ENCODE data around the gene FGF5.
"Not testable (repeated sequence)": the region's sequence is repeated elsewhere in the genome, so short reads cannot be mapped to it uniquely, and the experiment has no call there.

The FGF5 gene

DNA sequence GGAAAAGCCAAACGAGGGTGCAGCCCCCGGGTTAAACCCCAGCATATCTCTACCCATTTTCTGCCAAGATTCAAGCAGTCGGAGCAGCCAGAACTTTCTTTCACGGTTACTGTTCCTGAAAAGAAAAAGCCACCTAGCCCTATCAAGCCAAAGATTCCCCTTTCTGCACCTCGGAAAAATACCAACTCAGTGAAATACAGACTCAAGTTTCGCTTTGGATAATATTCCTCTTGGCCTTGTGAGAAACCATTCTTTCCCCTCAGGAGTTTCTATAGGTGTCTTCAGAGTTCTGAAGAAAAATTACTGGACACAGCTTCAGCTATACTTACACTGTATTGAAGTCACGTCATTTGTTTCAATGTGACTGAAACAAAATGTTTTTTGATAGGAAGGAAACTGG, 20.0 kb downstream of the FGF5 start:
- Histone ChIP-seq H3K4me3 (ENCODE audit: low read length in 2 of 2) (no peak overlapping the region), H3K36me3 (ENCODE audit: control insufficient read depth in 2 of 2, insufficient read depth in 2 of 2, low read length in 2 of 2) (no peaks in the 10 kb centered on the region), H3K9me3 (ENCODE audit: control insufficient read depth in 2 of 2, low read length in 2 of 2) (no peaks in the 10 kb centered on the region), H3K27ac (ENCODE audit: low read depth in 2 of 2, low read length in 2 of 2) (no peak overlapping the region), H3K4me1 (ENCODE audit: control insufficient read depth in 2 of 2, insufficient read depth in 2 of 2, low read length in 2 of 2) (no peaks in the 10 kb centered on the region), H3K9ac (ENCODE audit: low read depth in 1 of 2, low read length in 2 of 2) (no peak overlapping the region), H3K27me3 (ENCODE audit: control insufficient read depth in 2 of 2, insufficient read depth in 2 of 2, low read length in 2 of 2) (no peaks in the 10 kb centered on the region)

DNA sequence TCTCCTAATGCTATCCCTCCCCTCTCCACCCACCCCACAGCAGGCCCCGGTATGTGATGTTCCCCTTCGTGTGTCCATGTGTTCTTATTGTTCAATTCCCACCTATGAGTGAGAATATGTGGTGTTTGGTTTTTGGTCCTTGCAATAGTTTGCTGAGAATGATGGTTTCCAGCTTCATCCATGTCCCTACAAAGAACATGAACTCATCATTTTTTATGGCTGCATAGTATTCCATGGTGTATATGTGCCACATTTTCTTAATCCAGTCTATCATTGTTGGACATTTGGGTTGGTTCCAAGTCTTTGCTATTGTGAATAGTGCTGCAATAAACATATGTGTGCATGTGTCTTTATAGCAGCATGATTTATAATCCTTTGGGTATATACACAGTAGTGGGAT, 24.2 kb downstream of the FGF5 start:
- H3K27me3 ChIP-seq (ENCODE audit: control insufficient read depth in 2 of 2, insufficient read depth in 2 of 2, low read length in 2 of 2); H3K36me3 ChIP-seq (ENCODE audit: control insufficient read depth in 2 of 2, insufficient read depth in 2 of 2, low read length in 2 of 2); H3K27ac ChIP-seq (ENCODE audit: low read depth in 2 of 2, low read length in 2 of 2); H3K9ac ChIP-seq (ENCODE audit: low read depth in 1 of 2, low read length in 2 of 2); H3K4me1 ChIP-seq (ENCODE audit: control insufficient read depth in 2 of 2, insufficient read depth in 2 of 2, low read length in 2 of 2); H3K9me3 ChIP-seq (ENCODE audit: control insufficient read depth in 2 of 2, low read length in 2 of 2); H3K4me3 ChIP-seq (ENCODE audit: low read length in 2 of 2): not testable (repeated sequence)

DNA sequence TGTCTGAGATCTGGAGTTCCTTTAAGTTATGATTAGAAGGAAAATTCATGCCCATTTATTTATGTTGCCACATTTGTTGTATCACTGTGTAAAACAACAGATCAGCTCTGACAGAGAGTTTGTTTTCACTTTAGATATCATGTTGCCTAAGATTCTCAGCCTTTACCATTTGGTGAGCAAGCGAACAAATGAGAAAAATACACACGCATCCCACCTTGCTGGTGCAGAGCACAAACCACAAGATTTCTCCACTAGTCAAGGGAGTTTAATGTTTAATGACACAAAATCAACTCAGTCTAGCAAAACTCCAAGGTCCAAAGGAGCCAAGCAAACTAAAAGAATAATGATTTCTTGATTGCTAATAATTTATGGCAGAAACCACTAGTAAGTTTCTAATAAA, 27.7 kb downstream of the FGF5 start:
- Histone ChIP-seq H3K27ac (ENCODE audit: low read depth in 2 of 2, low read length in 2 of 2) (no peak overlapping the region), H3K36me3 (ENCODE audit: control insufficient read depth in 2 of 2, insufficient read depth in 2 of 2, low read length in 2 of 2) (no peaks in the 10 kb centered on the region), H3K27me3 (ENCODE audit: control insufficient read depth in 2 of 2, insufficient read depth in 2 of 2, low read length in 2 of 2) (no peaks in the 10 kb centered on the region), H3K4me3 (ENCODE audit: low read length in 2 of 2) (no peak overlapping the region), H3K4me1 (ENCODE audit: control insufficient read depth in 2 of 2, insufficient read depth in 2 of 2, low read length in 2 of 2) (no peaks in the 10 kb centered on the region), H3K9ac (ENCODE audit: low read depth in 1 of 2, low read length in 2 of 2) (no peak overlapping the region), H3K9me3 (ENCODE audit: control insufficient read depth in 2 of 2, low read length in 2 of 2) (no peaks in the 10 kb centered on the region)

DNA sequence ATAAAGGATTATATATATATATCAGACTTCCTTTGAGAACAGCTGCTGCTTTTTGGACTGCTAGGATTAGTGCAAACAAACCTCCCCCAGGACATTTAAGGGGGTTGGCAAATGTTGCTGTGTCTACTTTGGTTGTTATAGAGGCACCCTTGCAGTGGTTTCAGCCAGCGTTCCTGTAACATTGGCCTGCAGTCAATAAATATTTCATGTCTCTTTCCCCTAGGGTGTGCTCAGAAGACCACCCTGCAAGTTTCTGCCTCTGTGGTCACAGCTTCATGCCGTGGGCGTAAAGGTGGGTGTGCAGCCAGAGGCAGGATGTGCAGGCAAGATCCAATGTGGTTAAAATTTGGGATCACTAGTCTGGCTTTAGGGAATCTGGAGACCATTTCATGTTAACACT, 28.9 kb downstream of the FGF5 start:
- H3K4me1 ChIP-seq (ENCODE audit: control insufficient read depth in 2 of 2, insufficient read depth in 2 of 2, low read length in 2 of 2) = no peaks in the 10 kb centered on the region

DNA sequence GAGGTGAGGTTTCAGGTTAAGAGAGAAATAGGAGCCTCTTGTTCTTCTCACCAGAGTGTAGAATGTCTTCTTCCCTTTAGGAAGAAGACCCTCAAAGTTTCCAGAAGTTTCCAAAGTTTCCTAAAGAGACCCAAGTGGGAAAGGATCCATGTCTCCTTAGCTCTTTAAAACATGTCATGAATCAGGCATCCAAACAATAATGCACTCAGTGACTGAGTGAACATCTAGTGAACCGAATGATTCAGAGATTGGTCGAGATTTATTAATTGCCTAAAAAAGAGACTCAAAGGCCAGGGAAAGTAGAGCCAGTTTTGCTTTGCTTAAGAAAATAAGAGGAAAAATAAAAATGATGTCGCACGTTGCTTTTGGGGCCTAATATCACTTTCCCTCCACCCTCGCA, 29.4 kb downstream of the FGF5 start:
- Histone ChIP-seq H3K9me3 (ENCODE audit: control insufficient read depth in 2 of 2, low read length in 2 of 2) (no peaks in the 10 kb centered on the region), H3K27me3 (ENCODE audit: control insufficient read depth in 2 of 2, insufficient read depth in 2 of 2, low read length in 2 of 2) (no peaks in the 10 kb centered on the region), H3K27ac (ENCODE audit: low read depth in 2 of 2, low read length in 2 of 2) (no peak overlapping the region), H3K36me3 (ENCODE audit: control insufficient read depth in 2 of 2, insufficient read depth in 2 of 2, low read length in 2 of 2) (no peaks in the 10 kb centered on the region), H3K4me3 (ENCODE audit: low read length in 2 of 2) (no peak overlapping the region), H3K4me1 (ENCODE audit: control insufficient read depth in 2 of 2, insufficient read depth in 2 of 2, low read length in 2 of 2) (no peaks in the 10 kb centered on the region), H3K9ac (ENCODE audit: low read depth in 1 of 2, low read length in 2 of 2) (no peak overlapping the region)

More for the DNA sequence above, 28.9 kb downstream of the FGF5 start:
- no peaks in the 10 kb centered on the region for H3K36me3 ChIP-seq (ENCODE audit: control insufficient read depth in 2 of 2, insufficient read depth in 2 of 2, low read length in 2 of 2)
- H3K9me3 ChIP-seq (ENCODE audit: control insufficient read depth in 2 of 2, low read length in 2 of 2) = no peaks in the 10 kb centered on the region
- no peaks in the 10 kb centered on the region for H3K27me3 ChIP-seq (ENCODE audit: control insufficient read depth in 2 of 2, insufficient read depth in 2 of 2, low read length in 2 of 2)
- no peak overlapping the region for H3K4me3 ChIP-seq (ENCODE audit: low read length in 2 of 2)
- no peak overlapping the region for H3K9ac ChIP-seq (ENCODE audit: low read depth in 1 of 2, low read length in 2 of 2)
- H3K27ac ChIP-seq (ENCODE audit: low read depth in 2 of 2, low read length in 2 of 2) = no peak overlapping the region

DNA sequence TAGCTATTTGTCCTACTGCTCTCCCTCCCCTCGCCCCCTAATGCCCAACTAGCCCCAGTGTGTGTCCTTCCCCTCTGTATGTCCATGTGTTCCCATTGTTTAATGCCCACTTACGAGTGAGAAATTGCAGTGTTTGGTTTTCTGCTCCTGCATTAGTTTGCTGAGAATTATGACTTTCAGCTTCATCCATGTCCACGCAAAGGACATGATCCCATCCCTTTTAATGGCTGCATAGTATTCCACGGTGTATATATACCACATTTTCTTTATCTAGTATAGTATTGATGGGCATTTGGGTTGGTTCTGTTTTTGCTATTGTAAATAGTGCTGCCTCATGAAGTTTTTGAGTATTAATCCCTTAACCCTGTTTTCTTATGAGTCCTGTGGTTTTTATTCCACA, 35.4 kb downstream of the FGF5 start:
- H3K27ac ChIP-seq (ENCODE audit: low read depth in 2 of 2, low read length in 2 of 2) = no peak overlapping the region
- H3K4me3 ChIP-seq (ENCODE audit: low read length in 2 of 2) = no peak overlapping the region
- H3K9me3 ChIP-seq (ENCODE audit: control insufficient read depth in 2 of 2, low read length in 2 of 2) = no peaks in the 10 kb centered on the region
- H3K36me3 ChIP-seq (ENCODE audit: control insufficient read depth in 2 of 2, insufficient read depth in 2 of 2, low read length in 2 of 2) = no peaks in the 10 kb centered on the region
- H3K27me3 ChIP-seq (ENCODE audit: control insufficient read depth in 2 of 2, insufficient read depth in 2 of 2, low read length in 2 of 2) = no peaks in the 10 kb centered on the region
- H3K4me1 ChIP-seq (ENCODE audit: control insufficient read depth in 2 of 2, insufficient read depth in 2 of 2, low read length in 2 of 2) = no peaks in the 10 kb centered on the region
- H3K9ac ChIP-seq (ENCODE audit: low read depth in 1 of 2, low read length in 2 of 2) = no peak overlapping the region

DNA sequence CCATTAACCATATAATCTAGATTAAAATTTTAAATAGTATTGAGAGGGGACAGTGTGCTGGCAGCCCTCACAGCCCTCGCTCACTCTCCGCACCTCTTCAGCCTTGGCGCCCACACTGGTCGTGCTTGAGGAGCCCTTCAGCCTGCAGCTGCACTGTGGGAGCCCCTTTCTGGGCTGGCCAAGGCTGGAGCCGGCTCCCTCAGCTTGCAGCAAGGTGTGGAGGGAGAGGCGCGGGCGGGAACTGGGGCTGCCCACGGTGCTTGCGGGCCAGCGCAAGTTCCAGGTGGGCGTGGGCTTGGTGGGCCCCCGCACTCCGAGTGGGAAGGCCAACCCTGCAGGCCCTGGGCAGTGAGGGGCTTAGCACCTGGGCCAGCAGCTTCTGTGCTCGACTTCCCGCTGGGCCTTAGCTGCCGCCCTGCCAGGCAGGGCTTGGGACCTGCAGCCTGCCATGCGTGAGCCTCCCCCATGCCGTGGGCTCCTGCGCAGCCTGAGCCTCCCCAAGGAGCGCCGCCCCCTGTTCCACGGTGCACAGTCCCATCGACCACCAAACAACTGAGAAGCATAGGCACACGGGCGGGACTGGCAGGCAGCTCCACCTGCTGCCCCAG, 36.3 kb downstream of the FGF5 start:
- Histone ChIP-seq H3K9ac (ENCODE audit: low read depth in 1 of 2, low read length in 2 of 2) (no peak overlapping the region), H3K4me1 (ENCODE audit: control insufficient read depth in 2 of 2, insufficient read depth in 2 of 2, low read length in 2 of 2) (no peaks in the 10 kb centered on the region), H3K9me3 (ENCODE audit: control insufficient read depth in 2 of 2, low read length in 2 of 2) (no peaks in the 10 kb centered on the region), H3K4me3 (ENCODE audit: low read length in 2 of 2) (no peak overlapping the region), H3K27me3 (ENCODE audit: control insufficient read depth in 2 of 2, insufficient read depth in 2 of 2, low read length in 2 of 2) (peaks cover 0 to 3% of the 10 kb centered on the region in 2 donors), H3K36me3 (ENCODE audit: control insufficient read depth in 2 of 2, insufficient read depth in 2 of 2, low read length in 2 of 2) (no peaks in the 10 kb centered on the region), H3K27ac (ENCODE audit: low read depth in 2 of 2, low read length in 2 of 2) (no peak overlapping the region)

DNA sequence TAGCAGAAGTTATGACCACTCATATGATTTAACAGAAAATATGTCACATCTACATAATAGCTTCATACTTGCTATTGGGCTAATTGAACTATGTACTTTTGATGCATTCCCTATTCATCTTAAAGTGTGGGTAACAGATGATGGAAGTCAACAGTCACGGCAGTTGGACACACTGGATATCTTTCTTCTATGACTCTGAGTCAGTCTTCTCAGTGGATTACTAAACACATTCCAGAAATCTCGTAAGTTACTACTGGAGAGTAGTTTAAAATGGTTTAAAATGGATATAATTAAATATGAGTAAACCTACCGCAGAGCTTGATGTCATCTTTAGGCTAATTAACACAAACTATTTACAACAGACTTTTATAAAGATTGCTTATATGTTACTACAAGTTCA, 39.0 kb downstream of the FGF5 start:
- Histone ChIP-seq H3K36me3 (ENCODE audit: control insufficient read depth in 2 of 2, insufficient read depth in 2 of 2, low read length in 2 of 2) (no peaks in the 10 kb centered on the region), H3K9me3 (ENCODE audit: control insufficient read depth in 2 of 2, low read length in 2 of 2) (no peaks in the 10 kb centered on the region), H3K4me3 (ENCODE audit: low read length in 2 of 2) (no peak overlapping the region), H3K9ac (ENCODE audit: low read depth in 1 of 2, low read length in 2 of 2) (no peak overlapping the region), H3K4me1 (ENCODE audit: control insufficient read depth in 2 of 2, insufficient read depth in 2 of 2, low read length in 2 of 2) (no peaks in the 10 kb centered on the region), H3K27ac (ENCODE audit: low read depth in 2 of 2, low read length in 2 of 2) (no peak overlapping the region), H3K27me3 (ENCODE audit: control insufficient read depth in 2 of 2, insufficient read depth in 2 of 2, low read length in 2 of 2) (peaks cover 0 to 4% of the 10 kb centered on the region in 2 donors)

DNA sequence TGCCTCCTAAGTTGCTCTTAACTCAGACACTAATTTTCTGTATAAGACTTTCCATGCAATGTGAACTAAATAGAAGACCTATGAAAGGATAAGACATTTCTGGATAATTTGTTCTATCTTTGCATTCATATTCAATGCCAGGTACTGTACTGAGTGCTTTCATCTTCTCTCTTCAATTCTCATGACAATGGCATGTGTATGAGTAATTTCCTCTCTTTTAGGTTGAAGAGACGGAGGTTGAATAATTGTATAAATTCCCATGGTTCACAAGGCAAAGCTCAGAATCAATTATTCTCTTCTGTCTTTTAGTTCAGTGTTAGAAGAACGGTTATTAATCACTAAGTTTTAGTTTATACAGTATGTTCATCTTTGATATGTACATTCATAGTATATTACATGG, 39.8 kb downstream of the FGF5 start:
- no peak overlapping the region for H3K4me3 ChIP-seq (ENCODE audit: low read length in 2 of 2)
- no peaks in the 10 kb centered on the region for H3K9me3 ChIP-seq (ENCODE audit: control insufficient read depth in 2 of 2, low read length in 2 of 2)
- H3K27me3 ChIP-seq (ENCODE audit: control insufficient read depth in 2 of 2, insufficient read depth in 2 of 2, low read length in 2 of 2) = peaks cover 0 to 4% of the 10 kb centered on the region in 2 donors
- no peak overlapping the region for H3K27ac ChIP-seq (ENCODE audit: low read depth in 2 of 2, low read length in 2 of 2)
- H3K4me1 ChIP-seq (ENCODE audit: control insufficient read depth in 2 of 2, insufficient read depth in 2 of 2, low read length in 2 of 2) = no peaks in the 10 kb centered on the region
- no peak overlapping the region for H3K9ac ChIP-seq (ENCODE audit: low read depth in 1 of 2, low read length in 2 of 2)
- H3K36me3 ChIP-seq (ENCODE audit: control insufficient read depth in 2 of 2, insufficient read depth in 2 of 2, low read length in 2 of 2) = no peaks in the 10 kb centered on the region

DNA sequence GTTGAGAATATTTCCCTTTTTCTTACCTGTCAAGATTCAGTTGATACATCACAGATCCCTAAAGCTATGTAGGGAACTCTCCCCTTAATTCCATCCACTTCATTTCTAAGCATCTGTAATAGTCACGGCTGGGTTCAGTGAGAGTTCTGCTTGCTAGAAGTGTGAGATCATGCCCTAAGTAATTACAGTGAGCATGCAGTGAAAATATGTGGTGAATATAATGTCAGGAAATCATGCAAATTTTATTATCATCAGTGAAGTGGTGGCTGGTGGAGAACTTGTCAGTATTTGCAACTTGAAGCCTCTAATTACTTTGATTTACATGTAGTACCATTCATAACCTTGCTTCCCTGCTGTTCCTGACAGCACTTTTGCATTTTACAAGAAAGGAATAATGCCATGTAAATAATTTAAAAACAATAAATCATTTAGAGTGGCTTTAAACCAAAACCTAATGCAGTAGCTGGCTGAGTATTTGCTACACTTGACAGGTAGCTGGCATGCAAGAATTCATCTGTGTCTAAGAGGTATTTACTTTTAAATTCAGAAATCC, 40.8 kb downstream of the FGF5 start:
- no peak overlapping the region for H3K4me3 ChIP-seq (ENCODE audit: low read length in 2 of 2)
- no peaks in the 10 kb centered on the region for H3K36me3 ChIP-seq (ENCODE audit: control insufficient read depth in 2 of 2, insufficient read depth in 2 of 2, low read length in 2 of 2)
- H3K9ac ChIP-seq (ENCODE audit: low read depth in 1 of 2, low read length in 2 of 2) = no peak overlapping the region
- H3K27ac ChIP-seq (ENCODE audit: low read depth in 2 of 2, low read length in 2 of 2) = no peak overlapping the region
- H3K9me3 ChIP-seq (ENCODE audit: control insufficient read depth in 2 of 2, low read length in 2 of 2) = no peaks in the 10 kb centered on the region
- H3K27me3 ChIP-seq (ENCODE audit: control insufficient read depth in 2 of 2, insufficient read depth in 2 of 2, low read length in 2 of 2) = peaks cover 0 to 4% of the 10 kb centered on the region in 2 donors
- no peaks in the 10 kb centered on the region for H3K4me1 ChIP-seq (ENCODE audit: control insufficient read depth in 2 of 2, insufficient read depth in 2 of 2, low read length in 2 of 2)
